GM18526 (cell line): ENCODE data around the gene ARID2.

Source experiments
- POLR2A ChIP-seq: IDR thresholded peaks from 3 replicates; pipeline ENCODE4 v1.6.1; 2011; ENCODE audit not compliant: insufficient read length; ENCODE audit errors: extremely low read depth

Gene ARID2

DNA sequence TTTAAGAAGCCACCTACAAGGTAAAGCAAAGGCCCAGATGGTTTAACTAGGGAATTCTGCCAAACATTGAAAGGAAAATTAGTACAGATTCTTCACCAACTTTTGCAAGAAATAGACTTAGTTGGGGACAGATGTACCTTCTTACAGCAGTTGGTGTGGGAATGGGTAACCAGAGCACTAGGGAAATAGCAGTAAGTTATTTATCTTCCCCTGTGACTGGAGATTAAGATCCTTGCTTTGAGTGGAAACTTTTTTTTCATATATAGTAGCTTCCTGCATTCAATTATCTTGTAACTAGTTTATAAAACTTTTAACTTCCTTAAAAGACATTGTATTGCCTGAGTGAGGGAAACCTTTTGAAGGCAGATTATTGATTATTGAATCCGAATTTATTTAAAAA is 44.2 kb downstream of the ARID2 start:
- TF ChIP-seq POLR2A: no peak

DNA sequence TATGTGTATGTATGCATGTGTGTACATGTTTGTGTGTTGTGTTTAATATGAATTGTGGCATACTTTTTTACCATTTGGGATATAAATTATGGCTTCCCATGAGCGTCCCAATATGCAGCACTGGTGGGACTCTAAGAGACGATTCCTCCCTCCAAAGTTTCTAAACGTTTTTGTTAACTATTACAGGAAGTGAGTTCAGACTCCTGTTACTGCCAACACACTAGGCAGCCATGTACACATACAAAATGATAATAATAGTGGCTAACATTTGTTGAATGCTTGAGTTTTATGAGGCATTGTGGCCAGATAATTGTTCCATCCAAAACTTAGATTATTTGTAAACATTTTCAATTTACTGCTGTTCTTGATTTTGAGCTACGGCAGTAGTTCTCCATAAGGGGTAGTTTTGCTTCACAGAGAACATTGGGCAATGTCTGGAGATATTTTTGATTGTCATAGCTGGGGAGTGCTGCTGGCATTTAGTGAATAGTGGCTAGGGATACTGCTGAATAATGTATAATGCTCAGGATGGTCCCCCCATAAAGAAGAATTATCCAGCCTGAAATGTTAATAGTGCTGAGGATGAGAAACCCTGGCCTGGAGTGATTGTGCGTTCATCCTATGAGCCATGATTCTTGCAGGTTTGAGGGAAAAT is 45.1 kb downstream of the ARID2 start:
- no peak for TF ChIP-seq POLR2A

DNA sequence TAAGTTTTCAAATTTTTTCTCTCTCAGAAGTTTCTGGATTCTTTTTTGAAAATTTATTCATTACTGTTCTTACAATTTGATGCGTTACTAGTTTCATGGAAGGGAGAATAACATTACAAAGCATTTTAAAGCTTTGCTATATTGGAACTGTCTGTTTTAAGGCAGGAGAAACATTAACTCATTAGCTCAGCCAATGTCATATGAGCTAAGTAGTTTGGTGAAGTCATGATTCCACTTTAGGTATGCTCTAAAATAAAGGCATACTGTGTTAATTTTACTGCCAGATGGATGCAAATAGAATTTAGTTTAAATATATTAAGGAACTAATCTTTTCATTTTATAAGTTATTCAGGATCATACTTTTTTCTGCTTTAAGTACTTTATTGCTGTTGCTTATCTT is 46.0 kb downstream of the ARID2 start:
- TF ChIP-seq POLR2A: no peak

DNA sequence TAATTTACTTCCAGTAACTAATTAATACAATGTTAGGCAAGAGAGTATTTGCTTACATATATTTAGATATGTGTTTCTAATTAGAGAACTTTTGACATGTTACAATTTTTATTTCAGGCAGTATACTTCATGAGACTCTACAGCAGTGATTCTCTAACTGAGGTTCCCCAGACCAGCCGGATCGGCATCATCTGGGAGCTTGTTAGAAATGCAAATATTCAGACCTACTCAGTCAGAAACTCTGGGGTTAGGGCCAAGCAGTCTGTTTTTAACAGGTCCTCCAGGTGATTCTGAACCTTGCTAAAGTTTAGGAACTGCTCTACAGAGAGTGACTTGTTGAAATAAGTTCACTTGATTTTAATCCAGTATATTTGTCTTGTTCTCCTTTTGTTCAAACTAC is 46.5 kb downstream of the ARID2 start:
- no peak for TF ChIP-seq POLR2A

DNA sequence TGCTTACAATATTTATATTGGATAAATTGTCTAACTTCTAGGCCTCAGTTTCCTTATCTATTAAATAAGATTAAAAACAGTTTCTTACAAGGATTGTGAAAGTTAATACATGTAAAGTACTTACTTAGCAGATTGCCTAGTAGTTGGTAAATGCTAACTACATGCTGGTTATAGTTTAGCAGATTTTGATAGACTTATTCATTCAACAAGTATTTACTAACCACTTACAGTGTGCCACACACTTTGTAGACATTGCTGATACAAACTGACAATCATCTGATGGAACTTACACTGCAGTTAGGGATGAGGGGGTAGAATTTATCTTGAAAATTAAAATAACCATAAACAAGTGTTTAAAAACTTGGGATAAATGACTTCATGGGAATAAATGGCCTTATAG is 50.4 kb downstream of the ARID2 start:
- TF ChIP-seq POLR2A: no peak

DNA sequence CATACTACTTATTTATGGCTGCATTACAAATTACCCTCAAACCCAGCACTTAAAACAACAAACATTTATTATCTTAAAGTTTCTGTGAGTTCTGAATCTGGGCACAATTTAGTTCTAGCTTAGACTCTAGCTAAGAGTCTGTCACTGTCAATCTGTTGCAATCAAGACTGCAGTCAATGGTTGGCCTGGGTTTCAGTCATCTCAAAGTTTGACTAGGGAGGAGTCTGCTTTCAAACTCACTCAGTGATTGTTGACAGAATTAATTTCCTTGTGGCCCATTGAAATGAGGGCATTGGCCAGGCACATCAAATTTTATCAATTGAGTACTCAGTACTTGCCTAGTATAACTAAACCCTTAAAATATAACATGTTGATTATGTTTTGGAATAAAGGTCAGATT is 51.6 kb downstream of the ARID2 start:
- TF ChIP-seq POLR2A: no peak

DNA sequence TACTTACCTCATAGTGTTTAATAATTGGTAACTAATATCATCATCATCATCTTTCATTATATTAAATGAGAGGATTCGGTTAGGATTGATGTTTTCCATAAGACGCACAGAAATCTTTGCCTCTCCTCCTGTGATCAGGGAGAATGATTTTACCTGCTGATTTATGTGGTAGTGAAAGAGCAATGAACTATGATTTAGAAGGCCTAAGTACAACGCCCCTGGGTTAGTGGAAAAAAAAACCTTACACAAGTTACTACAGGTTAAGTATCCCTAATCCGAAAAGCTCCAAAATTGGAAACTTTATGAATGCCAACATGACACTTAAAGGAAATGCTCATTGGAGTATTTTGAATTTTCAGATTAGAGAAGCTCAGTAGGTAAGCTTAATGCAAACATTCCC is 55.8 kb downstream of the ARID2 start:
- TF ChIP-seq POLR2A: no peak

DNA sequence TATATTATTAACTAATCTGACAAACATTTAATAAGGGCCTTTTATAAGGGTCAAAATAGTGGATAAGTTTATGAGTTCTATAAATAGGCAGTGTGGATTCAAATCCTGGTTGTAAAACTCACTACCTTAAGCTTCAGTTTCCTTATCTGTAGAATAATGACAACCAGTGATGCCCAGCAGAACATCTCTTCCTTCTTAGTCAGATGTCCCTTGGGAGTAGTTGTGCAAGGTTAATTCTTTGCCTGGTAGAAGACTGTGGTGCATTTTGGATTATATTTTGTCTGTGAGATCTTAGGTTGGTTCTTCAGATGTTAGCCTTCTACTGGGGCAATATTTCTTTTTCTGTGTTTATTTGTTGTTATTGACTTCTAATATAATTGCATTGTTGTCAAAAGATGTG is 59.5 kb downstream of the ARID2 start:
- no peak for TF ChIP-seq POLR2A

DNA sequence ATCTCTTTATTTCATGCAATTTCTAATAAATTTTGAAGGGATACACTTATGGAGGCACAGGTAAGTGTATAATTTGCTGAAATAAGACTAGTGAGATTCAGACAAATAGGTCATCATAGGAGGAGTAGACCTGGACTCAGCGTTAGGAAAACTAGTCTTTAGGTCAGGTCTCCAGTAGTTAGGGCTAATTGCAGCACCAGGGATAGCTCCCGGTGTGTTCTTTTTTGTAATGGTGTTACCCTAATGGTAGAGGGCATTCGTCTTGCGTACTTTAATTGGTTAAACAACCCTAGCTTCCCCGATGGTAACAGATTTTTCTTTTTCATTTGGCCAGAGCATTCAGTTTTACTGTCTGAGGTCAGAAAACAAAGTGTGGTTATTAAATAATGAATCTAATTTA is 64.9 kb downstream of the ARID2 start:
- no peak for TF ChIP-seq POLR2A

DNA sequence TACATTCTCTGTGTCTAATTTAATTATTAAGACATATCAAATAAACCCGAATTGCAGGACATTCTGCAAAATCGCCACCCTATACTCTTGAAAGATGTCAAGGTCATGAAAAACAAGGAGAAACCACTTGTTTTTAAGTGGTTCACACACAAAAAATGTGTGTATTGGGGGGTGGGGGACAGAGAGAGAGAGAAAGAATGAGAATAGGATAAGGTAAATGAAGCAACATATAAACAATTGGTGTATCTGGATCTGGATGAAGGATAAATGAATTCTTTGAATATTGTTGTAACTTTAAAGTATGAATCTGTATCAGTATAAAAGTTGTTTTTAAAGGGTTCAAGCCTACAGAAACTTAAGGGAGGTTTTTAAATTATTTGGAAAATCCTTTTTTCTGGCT is 72.1 kb downstream of the ARID2 start:
- no peak for TF ChIP-seq POLR2A

DNA sequence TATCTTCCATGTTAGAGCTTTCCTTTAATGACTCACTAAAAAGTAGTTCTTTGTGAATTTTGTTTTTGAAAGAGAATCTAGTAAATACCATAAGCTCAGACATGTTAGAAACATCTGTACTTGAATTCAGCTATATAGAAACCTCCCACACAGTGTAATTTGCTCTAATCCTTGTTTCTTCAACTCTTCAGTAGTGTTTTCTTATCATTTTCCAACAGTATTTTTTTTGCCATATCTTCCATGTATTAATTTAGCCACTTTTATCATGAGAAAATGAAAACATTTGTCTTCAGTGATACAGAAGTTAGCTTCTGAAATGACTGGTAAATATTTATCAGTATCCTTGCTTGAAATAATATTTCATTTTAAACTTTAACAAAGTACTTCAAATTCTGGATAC is 73.6 kb downstream of the ARID2 start:
- no peak for TF ChIP-seq POLR2A

DNA sequence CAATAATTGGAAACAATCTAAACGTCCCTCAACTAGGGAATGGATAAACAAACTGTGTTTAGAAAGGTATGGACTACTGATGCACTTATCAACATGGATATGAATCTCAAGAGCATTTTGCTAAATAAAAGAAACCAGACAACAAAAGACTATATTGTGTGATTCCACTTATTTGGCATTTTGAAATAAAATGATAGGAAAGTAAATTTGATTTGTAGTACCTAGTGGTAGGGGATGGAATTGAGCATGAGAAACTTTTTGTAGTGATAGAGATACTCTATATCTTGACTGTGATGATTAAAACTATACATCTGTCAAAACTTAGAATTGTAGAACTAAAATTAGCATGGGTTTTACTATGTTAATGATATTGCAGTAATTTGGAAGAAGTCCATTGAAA is 87.1 kb downstream of the ARID2 start:
- no peak for TF ChIP-seq POLR2A

DNA sequence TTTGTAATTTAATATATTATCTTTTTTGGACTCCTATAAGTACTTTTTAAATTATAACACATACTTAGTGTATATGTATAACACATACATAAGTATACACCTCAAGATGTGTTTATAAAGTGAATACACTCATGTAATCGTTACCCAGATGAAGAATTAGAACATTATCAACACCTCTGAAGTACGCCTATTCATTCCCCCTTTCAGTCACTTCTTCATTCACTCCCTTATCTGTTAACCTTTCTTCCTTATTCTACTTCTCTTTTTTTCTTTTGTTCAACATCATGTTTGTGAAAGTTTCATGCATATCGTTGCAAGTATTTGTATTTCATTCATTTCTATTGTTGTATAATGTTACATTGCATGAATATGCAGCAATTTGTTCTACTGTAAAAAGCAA is 98.5 kb downstream of the ARID2 start:
- TF ChIP-seq POLR2A: no peak

DNA sequence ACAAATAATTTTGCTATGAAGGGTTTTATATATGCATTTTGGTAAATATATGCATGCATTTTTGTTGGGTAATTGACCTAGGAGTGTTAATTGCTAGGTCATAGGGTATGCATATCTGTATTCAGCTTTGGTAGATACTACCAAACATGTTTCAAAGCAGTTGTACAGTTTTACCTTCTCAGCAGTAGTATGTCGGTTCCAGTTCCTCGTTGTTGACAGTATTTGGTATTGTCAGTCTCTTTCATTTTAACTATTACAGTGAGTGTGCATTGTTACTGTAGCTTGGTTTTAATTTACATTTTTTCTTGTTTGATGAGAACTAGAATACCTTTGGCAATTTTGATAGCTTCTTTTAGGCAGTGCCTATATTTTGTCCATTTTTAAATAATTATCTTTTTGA is 98.9 kb downstream of the ARID2 start:
- no peak for TF ChIP-seq POLR2A

DNA sequence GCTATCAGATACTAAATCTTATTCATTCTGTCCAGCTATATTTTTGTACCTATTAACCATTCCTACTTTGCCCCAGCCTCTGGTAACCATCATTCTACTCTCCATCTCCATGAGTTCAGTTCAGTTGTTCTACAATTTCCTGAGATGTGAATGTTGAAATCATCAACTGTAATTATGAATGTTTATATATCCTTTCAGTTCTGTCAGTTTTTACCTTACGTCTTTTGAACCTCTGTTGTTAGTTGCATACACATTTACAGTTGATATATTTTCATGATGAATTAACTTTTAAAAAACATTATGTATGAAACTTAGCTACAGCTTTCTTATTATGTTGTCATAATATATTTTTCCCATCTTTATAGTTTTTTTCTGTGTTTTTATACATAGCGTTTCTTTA is 102.1 kb downstream of the ARID2 start:
- TF ChIP-seq POLR2A: no peak

DNA sequence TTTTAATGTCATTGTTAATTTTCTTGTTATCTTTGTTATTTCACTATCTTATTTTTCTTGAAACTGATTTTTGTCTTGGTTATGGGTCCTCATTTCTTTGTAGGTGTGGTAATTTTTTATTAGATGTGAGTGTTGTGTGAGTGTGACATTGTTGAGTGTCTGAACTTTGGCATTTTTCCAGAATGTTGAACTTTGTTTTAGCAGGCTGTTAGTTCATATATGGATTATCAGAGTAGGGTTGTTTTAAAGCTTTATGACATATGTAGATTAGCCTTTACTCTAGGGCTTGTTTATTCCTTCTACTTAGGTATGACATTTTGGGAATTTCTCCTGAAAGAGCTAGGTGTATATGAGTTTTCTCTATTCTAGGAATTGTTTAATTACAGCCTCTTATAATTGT is 103.9 kb downstream of the ARID2 start:
- no peak for TF ChIP-seq POLR2A

DNA sequence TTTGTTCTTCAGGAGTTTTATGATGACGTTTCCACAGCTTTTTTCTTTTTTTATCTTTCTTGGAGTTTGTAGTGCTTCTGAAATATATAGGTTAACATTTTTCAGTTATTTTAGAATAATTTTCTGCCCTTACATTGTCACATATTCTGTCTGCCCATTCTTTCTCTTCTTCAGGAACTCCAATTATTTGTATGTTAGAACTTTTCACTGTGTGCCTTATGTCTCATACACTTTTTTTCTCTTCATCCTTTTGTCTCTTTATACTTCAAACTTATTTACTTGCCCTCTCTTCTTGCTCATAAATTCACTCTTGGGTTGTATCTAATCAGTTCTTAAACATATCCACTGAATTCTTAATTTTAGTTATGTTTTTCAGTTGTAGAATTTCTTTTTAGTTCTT is 105.3 kb downstream of the ARID2 start:
- TF ChIP-seq POLR2A: no peak

DNA sequence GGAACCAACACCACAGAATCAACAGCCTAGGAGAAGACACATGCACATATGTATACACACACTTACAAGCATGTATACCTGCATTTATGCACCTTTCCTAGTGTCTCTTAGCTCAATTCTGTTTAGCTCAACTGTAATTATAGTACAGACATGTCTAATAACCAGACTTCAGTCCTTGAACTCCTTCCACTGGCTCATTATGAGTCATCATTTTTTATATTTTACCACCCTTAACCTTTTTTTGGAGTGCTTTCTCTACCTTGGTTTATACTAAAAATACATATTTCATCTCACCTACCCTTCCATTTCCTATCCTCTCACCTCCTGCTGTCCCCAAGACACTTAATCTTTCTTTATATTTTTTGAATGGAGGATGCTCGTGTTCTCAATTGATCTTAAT is 110.4 kb downstream of the ARID2 start:
- no peak for TF ChIP-seq POLR2A
